Measurements from ENCODE around the gene POLR2L.

The POLR2L gene

DNA sequence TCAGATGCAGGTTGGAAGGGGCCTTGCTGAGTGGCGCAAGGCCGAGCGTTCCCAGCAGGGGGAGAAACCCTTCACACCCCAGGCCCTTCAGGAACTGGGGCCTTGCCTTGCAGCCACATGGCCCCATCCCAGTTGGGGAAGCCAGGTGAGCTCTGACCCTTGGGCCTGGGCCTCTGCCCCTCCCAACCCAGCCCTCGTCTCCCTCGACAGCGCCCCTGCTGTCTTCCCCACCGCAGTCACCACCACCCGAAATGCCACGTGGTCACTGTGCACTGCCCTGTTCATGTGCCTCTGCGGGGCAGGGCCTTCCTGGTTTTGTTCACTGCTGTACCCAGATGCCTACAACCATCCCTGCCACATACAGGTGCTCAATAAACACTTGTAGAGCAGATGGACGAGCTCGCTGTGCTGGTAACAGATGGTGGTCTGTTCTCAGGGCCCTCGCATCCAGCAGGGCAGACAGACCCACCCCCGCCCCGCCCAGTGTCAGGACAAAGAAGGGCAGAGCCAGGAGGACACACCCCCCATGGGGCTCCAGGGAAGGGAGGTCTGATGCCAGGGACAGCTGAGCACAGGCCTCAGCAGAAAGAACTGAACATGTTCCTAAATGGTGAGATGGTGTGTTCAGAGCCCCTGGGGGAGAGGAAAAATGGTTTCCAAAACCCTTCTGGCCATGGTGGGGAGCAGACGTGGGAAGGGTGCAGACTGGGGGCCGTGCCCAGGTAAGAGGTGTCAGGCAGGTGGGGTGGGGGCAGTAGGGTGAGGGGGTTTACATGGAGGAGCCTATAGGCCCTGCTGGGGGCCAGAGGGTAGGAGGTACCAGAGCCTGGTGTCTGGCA is 3.7 kb downstream of the POLR2L start:
- no peak for DNase-seq (ENCODE audit: low read depth)

DNA sequence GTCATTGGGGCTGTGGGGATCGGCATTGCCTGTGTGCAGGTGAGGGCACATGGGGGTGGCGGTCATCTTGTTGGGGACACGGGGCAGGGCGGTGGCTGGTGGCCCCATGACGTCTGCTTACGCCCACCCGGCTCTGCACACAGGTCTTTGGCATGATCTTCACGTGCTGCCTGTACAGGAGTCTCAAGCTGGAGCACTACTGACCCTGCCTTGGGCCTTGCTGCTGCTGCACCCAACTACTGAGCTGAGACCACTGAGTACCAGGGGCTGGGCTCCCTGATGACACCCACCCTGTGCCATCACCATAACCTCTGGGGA is 4.4 kb downstream of the POLR2L start:
- no peak for DNase-seq (ENCODE audit: low read depth)

DNA sequence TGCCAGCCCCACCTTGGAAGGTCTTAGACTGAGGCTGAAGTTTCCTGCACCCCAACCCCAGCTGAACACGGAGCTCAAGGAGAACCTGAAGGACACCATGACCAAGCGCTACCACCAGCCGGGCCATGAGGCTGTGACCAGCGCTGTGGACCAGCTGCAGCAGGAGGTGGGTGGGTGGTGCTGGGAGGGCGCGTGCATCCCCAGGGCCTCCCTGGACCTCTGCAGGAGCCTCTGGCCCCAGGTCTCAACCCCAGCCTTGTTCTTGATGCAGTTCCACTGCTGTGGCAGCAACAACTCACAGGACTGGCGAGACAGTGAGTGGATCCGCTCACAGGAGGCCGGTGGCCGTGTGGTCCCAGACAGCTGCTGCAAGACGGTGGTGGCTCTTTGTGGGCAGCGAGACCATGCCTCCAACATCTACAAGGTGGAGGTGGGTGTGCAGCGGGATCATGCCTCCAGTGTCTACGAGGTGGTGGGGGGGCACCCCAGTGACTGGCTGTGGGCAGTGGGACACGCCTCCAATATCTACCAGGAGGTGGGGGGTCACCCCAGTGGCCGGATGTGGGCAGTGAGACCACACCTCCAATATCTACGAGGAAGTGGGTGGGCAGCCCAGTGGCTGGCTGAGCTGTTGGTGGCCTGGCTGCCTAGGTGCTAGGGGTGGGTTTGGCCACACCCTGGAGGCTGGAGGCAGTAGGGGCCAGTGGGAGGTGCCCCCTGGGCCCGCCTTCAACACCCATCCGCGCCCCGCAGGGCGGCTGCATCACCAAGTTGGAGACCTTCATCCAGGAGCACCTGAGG is 4.9 kb downstream of the POLR2L start:
- DNase-seq (ENCODE audit: low read depth) = no peak

DNA sequence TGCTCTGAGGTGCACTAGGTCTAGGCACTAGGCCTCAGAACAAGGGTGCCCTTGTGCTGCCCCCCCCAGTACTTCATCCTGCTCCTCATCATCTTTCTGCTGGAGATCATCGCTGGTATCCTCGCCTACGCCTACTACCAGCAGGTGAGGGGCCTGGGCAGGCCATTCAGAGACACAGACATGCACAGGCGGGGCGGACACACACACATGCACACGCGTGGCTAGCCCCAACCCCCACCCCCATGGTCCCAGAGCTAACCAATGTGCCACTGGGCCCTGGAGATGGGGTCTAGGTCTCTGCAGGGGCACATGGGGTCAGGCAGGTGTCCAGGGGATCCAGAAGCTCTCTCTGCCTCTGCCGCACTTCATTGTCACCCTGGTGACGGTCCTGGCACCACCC is 5.6 kb downstream of the POLR2L start:
- DNase-seq (ENCODE audit: low read depth) = no peak

DNA sequence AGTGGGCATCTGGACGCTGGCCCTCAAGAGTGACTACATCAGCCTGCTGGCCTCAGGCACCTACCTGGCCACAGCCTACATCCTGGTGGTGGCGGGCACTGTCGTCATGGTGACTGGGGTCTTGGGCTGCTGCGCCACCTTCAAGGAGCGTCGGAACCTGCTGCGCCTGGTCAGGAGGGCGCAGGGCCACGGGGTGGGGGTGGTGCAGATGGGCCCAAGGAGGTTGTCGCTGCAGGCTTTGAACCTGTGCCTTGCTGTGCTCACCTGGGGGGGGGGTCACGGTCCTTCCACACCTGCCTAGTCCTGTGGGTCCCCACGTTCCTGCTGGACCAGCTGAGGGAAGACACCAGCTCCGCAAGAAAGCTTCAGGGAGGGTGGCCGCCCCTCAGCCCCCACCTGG is 6.1 kb downstream of the POLR2L start:
- no peak for DNase-seq (ENCODE audit: low read depth)

DNA sequence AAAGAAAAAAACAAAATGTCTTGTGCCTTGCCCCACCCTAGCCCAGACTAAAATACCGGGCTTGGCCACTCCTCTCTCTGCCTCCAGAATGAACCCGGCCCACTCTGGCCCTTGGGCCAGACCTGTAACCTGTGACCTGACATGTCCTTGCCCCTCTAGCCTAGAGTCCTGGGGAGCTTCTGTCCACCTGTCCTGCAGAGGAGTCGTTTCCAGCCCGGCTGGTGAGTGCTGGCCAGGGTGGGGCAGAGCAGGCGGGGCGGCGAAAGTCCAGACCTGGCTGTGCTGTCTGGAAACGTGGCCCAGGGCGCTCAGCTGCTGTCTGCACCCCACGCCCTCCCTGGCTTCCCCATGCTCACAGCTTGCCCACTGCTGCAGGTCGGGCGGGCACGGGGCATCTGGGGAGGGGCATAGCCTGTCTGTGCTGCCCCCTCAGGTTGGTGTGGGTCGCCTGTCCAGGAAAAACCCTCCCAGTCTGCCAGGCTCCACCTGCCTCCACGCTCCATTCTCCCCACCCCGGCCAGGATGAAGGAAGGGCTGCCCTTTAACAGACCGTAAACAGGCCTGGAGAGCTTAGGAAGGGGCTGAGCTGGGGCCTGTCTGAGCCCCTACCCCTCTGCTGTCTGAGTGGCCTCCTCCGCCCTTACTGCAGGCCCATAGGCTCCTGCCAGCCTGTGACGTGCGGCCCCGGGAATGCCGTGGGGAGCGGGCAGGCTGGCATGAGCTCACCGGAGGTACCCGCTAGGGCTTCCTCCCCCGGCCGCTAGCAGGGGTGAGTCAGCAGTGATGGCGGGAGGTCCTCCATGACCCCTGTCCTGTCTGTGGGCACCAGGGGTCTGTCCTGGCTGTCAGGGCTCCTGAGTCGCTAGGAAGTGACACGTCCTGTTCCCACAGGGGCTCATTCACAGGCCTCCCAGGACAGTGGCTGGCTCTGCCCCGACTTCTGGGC is 7.7 kb downstream of the POLR2L start:
- DNase-seq (ENCODE audit: low read depth) = no peak

DNA sequence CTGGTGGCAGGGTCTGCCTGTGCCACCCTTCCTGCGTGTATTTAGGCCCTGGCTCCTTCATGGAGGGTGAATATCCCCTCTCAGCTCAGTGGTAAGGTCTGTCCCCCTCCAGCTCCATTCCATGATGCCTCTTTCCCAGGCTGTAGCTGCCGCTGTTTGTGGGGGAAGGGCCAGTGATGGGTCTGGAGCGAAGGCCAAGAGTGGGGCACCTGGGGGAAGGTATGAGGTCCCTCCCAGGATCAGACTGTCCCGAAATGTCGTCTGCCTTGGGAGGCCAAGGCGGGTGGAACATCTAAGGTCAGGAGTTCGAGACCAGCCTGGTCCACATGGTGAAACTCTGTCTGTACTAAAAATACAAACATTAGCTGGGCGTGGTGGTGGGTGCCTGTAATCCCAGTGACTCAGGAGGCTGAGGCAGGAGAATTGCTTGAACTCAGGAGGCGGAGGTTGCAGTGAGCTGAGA is 8.4 kb downstream of the POLR2L start:
- no peak for DNase-seq (ENCODE audit: low read depth)

DNA sequence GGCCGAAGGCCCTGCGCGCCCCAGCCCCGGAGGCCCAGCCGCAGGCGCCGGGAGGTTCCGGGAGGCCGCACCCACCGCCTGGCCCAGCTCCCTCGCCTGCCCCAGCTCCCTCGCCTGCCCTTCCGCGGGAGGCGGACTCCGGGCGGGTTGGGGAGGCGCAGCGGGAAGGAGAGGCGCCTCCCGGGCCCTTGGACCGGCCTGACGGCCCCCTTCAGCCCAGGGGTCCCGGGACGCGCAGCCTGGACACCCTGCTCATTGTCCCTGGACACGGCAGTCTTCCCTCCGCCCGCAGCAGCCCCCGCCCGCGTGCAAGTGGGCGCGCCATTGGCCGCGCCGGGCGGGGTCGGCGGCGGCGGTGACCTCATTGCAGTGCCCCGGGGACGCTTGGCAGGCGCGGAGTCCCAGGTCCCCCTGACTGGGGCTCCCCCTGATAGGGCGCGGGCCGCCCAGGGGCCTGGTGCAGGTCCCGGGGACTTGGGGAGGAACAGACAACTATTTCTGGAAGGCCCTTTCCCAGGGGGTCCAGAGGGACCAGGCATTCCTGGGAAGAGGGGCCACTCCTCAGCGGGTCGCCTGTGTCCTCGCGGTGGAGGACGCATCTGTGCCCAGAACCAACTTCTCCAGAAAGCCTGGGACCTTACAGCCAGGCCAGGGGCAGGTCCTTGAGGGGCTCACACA is 9.1 kb downstream of the POLR2L start:
- DNase-seq (ENCODE audit: low read depth) = no peak

DNA sequence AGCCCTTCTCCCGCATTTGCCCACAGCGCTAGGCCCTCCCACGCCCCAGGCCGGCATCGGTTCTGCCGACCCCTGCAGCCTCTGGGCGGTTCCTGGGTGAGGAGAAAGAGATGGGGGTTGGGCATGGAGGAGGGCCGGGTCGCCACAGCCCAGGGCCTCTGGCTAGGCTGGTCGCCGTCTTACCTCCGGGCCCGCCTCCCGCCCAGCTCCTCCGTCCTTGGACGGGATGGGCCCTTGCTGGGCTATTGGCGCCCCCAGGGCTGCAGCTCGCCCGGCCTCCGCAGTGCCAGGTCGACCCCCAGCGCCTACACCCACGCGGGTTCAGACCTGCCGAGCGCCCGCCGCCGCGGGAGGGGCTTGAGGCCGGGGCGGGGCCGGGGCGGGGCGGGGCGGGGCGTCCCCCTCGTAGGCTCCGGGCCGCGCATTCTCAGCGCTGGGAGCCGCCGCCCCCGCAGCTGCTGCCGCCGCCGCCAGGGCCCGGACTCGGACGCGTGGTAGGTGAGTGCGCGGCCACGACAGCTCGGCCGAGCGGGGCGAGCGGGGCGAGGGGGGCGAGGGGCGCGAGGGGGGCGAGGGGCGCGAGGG is 9.7 kb downstream of the POLR2L start, which contains the start of gene CD151:
Gene CD151 (plus strand): TSS at position 424 of the 585 bp plus-strand sequence. CDS start 3,118 bp downstream, outside the sequence.
- no peak for DNase-seq (ENCODE audit: low read depth)

DNA sequence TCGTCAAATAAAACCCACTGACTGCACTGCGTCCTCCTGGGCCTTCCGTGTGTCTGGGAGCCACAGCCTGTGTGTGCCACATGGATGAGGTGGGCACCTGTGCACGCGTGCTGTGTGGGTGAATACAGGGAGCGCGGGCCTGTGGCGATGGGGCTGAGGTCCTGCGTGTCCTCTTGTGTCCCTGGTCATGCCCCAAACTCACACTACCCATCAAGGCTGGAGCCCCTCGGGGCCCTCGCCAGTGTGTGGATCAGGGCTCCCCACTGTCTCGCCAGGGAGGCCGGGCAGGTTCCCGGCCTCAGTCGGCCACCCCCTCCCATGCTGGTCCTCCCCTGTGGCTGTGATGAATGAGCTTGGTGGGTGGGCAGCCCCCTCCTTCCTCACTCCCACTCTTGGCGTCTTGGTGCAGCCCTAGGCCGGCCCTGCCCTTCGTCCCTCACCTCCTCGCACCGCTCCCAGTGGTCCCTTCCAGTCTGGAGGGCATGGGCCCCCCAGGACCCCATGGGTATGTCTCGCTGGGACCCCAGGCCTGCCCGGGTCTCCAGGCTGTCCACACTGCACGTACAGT is 10.3 kb downstream of the POLR2L start:
- DNase-seq (ENCODE audit: low read depth) = no peak

DNA sequence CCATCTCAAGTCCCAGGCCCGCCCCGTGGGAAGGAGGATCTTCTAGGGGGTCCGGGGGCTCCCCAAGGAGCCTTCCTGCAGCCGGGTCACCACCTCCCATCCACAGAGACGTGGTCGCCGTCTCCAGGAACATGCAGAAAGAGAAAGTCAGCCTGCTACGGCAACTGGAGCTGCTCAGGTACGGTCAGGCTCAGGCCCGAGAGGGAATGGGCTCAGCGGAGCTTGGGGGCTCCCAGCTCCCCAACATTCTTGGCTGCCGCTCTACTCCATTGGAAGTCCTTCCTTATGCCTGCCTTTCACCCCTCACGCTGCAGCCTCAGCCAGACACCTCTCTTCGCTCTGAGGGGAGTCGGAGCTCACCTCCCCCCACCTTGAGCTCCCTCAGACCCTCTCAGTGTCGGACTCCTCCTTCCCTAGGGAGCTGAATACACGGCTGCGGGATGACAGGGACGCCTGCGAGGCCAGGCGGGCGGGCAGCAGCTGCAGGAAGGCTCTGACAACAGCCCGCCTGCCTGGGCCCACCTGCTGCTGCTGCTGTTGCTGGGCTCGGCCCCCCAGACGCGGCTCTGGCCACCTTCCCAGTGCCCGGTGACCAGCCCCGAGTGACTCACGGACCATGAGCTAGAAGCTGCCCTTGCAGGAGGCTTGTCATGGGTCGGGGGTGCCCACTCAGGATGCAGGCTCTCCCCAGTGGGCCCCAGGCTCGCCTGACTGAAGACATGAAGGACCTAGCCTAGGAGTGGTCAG is 11.0 kb downstream of the POLR2L start:
- no peak for DNase-seq (ENCODE audit: low read depth)

DNA sequence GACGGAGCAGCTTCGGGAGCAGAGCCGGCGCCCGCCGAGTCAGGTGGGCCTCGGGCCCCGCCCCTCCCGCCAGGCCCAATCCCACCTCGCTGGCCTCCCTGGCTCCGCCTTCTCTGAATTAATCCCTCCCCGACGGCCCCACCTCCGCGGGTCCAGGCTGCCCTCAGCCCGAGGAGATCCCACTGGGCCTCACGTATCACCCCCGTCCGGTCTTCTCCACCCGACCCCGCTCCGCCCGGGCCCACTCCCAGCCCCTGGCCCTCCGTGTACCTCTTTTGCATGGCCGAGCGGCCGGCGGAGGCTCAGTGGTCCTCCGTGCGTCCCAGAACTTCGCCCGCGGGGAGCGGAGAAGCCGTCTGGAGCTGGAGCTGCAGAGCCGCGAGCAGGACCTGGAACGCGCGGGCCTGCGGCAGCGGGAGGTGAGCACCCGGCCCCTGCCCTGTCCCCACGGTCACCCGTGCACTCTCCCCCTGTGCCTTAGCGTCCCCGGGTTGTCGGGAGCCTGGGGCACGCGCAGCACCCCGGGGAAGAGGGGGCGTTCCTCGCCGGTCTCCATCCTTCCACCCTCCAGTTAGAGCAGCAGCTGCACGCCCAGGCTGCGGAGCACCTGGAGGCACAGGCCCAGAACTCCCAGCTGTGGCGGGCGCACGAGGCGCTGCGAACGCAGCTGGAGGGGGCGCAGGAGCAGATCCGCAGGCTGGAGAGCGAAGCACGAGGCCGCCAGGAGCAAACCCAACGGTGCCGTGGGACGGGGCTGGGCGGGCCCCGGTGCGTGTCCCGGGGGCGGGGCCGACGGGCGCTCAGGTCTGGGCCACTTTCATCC is 11.8 kb downstream of the POLR2L start:
- peak; percentile 50 for DNase-seq (ENCODE audit: low read depth)

DNA sequence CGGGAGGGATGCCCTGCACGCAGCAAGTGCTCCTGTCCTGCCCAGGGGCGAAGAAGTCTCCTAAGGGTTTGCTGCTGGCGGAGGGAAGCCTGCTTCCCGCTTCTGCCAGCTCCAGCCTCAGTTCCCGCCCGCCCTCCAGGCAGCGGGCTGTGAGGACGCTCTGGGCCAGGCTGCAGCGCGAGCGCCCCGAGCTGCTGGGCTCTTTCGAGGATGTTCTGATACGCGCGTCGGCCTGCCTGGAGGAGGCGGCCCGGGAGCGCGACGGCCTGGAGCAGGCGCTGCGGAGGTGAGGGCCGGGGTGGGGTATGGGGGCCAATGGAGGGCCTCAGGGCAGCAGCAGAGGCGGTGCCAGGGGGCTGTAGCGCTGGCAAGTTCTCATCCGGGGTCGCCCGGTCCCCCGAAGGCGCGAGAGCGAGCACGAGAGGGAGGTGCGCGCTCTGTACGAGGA is 12.5 kb downstream of the POLR2L start:
- DNase-seq (ENCODE audit: low read depth) = no peak

DNA sequence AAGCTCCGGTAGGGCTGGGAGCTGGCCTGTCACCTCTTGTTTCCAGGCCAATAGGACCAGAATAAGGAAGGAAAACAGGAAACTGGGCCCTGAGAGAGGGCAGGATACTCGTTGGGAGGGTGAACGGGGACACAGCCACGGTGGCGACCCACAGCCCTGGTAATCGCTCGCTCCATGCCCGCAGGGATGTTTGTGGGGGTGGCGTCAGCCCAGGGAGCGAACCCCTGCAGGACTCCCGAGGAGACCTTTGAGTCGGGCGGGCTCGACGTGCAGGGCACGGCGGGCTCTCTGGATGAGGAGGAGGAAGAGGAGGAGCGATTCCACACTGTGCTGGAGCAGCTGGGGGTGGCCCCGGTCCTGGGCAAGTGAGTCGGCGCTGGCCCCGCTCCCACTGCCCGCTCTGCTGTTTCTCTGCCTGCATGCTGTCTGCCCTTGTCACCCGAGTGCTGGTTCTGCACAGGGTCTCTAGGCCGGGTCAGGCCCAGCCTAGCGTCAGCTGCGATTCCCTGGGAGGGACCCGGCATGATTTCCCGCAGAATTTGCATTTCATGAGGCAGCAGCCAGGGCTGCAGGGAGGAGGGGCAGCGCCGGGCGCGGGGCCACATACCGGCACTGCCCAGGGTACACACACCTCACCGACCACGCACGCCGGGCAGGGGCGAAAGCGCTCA is 13.0 kb downstream of the POLR2L start:
- no peak for DNase-seq (ENCODE audit: low read depth)

DNA sequence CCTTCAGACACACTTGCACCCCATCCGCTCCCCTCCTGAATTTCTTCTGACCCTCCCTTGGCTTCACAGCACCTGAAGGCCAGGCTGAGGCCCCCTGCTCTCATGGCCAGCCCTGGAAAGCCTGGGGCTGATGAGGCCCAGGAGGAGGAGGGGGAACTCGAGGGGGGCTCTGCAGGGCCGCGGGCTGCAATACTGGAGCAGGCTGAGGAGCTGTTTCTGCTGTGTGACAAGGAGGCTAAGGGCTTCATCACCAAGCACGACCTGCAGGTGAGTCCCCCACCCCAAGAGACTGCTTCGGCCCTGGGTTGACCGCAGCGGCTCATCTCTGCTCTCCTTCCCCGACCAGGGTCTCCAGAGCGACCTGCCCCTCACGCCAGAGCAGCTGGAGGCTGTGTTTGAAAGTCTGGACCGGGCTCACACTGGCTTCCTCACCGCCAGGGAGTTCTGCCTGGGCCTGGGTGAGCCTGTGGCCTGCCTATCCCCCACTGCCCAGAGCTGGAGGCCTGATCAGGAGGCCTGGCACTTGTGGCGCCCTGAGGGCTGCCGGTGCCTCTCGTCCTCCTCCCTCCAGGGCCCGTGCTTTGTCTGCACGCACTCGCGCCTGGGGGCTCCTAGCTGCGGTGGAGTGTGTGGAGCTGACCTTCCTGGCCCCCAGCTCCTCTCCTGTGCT is 13.7 kb downstream of the POLR2L start:
- DNase-seq (ENCODE audit: low read depth) = no peak

DNA sequence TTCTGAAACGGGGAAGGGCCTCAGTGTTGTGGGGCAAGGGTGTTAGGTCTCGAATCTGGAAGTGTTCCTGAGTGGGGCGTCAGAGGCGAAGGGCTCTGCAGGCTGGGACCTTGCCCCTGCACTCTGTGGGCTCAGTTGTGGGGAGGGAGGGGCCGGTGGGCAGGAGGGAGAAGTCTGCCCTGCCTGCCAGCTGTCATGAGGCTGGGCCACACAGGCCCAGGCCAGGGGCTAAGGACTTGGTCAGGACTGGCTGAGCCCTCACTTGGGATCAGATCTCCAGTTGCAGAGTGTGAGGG is 14.5 kb downstream of the POLR2L start, which contains the start of gene CRACR2B:
Gene CRACR2B (plus strand): TSS at position 23 of the 296 bp plus-strand sequence. CDS start 689 bp downstream, outside the sequence.
- no peak for DNase-seq (ENCODE audit: low read depth)

DNA sequence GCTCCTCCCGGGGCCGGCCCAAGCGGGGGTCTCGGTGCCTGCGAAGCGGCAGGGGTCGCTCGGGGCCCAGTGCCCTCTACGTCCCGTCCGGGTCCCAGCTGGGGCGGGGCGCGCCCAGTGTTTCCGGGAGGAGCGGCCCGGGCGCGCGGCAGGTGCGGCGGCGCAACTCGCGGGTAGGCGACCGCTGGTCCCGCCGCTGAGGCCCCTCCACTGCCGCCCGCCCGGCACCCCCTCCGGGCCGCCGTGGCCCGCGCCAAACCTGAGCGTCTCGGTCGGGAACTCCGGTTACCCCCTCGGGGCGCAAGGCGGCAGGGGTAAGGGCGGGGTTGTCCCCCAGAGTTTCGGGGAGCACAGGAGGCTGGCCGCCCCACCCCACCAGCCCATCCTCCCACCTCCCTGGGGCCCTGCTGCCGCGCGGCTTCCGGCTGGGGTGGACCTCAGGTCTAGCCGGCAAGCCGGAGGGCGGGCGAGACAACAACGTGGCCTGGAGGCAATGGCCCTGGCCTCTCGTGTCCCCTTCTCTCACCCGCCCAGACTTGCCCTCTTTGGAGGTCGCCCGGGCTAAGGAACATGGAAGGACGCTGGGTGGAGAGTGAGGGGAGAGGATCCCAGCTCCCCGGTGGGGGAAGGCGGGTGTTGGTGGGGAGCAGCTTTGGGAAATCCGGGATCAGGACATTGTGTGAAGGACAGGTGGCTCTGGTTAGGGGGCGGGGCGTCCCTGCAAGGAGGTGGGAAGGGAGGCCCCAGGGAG is 15.0 kb downstream of the POLR2L start:
- DNase-seq (ENCODE audit: low read depth) = no peak

DNA sequence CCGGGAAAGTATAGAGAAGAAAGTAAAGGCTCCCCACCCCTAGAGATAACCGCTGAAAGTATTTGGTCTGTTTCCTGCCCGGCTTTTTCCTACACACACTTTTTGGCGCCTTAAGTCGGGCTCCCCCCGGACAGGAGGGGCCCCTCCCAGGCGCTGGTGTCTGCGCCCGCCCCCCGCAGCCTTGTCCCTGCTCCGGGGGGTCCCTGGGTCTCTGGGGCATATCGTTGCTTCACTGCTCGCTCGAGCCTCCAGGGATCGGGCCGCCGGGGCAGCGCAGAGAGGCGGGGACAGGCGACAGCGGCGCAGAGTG is 15.5 kb downstream of the POLR2L start:
- no peak for DNase-seq (ENCODE audit: low read depth)
